Osteocyte (in vitro differentiated cells): ENCODE results near the gene PTPRJ. TPM values are rescaled to one million over a fixed set of nuclear protein-coding genes. Genes with fewer than 3 reads are reported as not detected.

Experiments
- DNase-seq: peaks from one replicate; pipeline ENCODE4 v3.0.0; 2021; ENCODE audit warnings: mixed read lengths; ENCODE audit not compliant: unreplicated experiment; ENCODE audit errors: extremely low spot score
- H3K27ac Mint-ChIP-seq: one replicate; pipeline ENCODE4 v1.8.0; 2021; ENCODE audit warnings: mild to moderate bottlenecking, mixed read lengths; ENCODE audit not compliant: unreplicated experiment
- H3K27me3 Mint-ChIP-seq: one replicate; pipeline ENCODE4 v1.8.0; 2021; ENCODE audit warnings: mixed read lengths; ENCODE audit not compliant: unreplicated experiment
- H3K36me3 Mint-ChIP-seq: one replicate; pipeline ENCODE4 v1.8.0; 2021; ENCODE audit warnings: mixed read lengths; ENCODE audit not compliant: unreplicated experiment
- H3K4me1 Mint-ChIP-seq: one replicate; pipeline ENCODE4 v1.8.0; 2021; ENCODE audit warnings: mixed read lengths; ENCODE audit not compliant: unreplicated experiment
- H3K4me3 Mint-ChIP-seq: one replicate; pipeline ENCODE4 v1.8.0; 2021; ENCODE audit warnings: mild to moderate bottlenecking, moderate library complexity, mixed read lengths; ENCODE audit not compliant: unreplicated experiment
- H3K9me3 Mint-ChIP-seq: one replicate; pipeline ENCODE4 v1.8.0; 2021; ENCODE audit warnings: mixed read lengths; ENCODE audit not compliant: unreplicated experiment
- CTCF ChIP-seq: fragments of 200-600 bp; sonication (generic); IDR thresholded peaks from 2 replicates; pipeline ENCODE4 v1.5.0; 2021; ENCODE audit warnings: antibody characterized with exemption, mild to moderate bottlenecking, moderate library complexity
- total RNA-seq: library from RNA; stranded (reverse); gene quantifications from 2 replicates; pipeline ENCODE4 v1.2.1, GENCODE V29; 2021

Gene PTPRJ
- total RNA-seq, 1 donor from 2014 or later, result 16.6 TPM

DNA sequence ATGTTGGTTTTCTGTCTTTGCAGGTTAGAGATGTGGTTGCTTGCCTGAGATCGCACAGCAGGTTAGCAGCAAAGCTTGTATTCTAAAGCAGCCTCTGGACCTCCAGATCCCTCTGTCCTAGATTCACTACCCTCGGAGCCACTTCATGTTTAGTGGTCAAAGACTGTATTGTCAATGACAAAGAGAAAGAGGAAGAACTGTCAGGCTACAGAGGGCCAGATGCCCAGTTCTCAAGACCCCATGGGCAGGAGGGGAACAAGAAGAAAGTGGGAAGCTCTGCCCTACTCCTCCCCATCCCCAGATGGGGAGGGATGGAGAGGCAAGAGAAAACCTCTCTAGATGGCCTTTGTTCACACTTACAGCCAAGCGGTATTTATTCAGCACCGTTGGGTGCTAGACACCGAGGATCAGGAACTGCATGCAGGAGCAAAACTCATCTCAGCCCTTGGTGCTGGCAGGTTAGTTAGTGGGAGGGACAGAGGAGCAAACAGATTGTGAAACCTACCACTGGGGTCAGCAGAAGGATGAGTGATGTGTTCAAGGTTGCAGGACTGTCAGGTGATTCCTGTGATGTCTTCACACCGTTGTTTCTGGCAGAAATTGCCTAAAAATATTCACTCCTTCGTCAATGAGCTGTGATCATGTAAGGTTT lies 38.3 kb upstream of the PTPRJ start:
- H3K36me3 Mint-ChIP-seq, result no peaks in the 10 kb centered on the region
- no peak for TF ChIP-seq CTCF
- no peaks in the 10 kb centered on the region for H3K27me3 Mint-ChIP-seq

GRCh38 chr11:47943721-47944586 lies 36.4 kb upstream of the PTPRJ start:
- no peak overlapping the region for H3K27ac Mint-ChIP-seq
- no peak for TF ChIP-seq CTCF
- DNase-seq, result no peak
- peaks cover 31% of the 10 kb centered on the region for H3K4me1 Mint-ChIP-seq
- no peaks in the 10 kb centered on the region for H3K27me3 Mint-ChIP-seq
- no peak overlapping the region for H3K4me3 Mint-ChIP-seq
- H3K9me3 Mint-ChIP-seq, result no peaks in the 10 kb centered on the region
- H3K36me3 Mint-ChIP-seq, result no peaks in the 10 kb centered on the region

More for the DNA sequence above, 38.3 kb upstream of the PTPRJ start:
- peaks cover 39% of the 10 kb centered on the region for H3K4me1 Mint-ChIP-seq
- H3K9me3 Mint-ChIP-seq, result no peaks in the 10 kb centered on the region
- H3K27ac Mint-ChIP-seq, result no peak overlapping the region
- H3K4me3 Mint-ChIP-seq, result no peak overlapping the region
- DNase-seq, result no peak

GRCh38 chr11:47944632-47945031 lies 35.7 kb upstream of the PTPRJ start:
- Mint-ChIP-seq H3K9me3 (no peaks in the 10 kb centered on the region), H3K36me3 (no peaks in the 10 kb centered on the region), H3K27me3 (no peaks in the 10 kb centered on the region), H3K4me1 (peaks cover 25% of the 10 kb centered on the region), H3K4me3 (no peak overlapping the region), H3K27ac (no peak overlapping the region)
- no peak for TF ChIP-seq CTCF
- DNase-seq, result no peak

DNA sequence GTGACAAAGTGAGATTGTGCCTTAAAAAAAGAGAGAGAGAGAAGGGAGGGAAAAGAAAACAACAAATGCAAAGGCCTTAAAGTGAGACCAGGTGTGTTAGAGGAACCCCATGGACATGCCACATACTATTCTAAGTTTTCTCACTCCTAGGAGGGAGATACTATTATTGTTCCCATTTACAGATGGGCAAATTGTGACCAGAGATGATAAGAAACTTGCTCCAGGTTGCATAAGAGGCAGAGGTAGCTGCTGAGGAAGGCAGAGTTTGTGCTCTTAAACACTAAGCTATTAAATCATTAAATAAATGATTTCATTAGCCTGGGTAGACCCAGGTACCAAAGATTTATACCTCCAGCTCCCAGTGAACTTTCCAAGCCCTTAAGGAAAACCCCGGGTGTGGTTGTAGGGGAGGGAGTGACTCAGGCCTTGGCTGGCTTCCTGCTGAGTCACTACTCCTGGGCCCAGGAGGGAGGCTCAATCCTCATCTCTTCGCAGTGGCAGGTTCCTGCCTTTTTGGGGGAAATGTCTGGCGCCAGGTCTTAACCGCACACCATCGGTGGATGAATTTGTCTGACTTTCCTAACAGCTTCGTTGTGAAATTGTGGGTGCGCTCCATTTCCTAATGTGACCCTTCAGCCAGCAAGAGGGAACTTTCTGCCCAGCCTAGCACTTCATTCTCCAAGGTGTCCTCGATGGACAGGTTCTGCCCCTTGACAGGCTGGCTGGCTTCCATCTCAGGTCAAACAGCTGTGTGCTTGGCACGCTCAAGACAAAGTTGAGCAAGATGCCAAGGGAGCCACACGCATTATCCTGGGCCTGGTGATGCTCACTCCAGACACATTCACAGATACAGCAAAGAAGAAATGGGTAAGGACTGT lies 33.4 kb upstream of the PTPRJ start:
- H3K4me1 Mint-ChIP-seq, result peaks cover 27% of the 10 kb centered on the region
- peak overlapping the region; percentile 62 for H3K27ac Mint-ChIP-seq
- no peak for DNase-seq
- H3K4me3 Mint-ChIP-seq, result no peak overlapping the region
- H3K9me3 Mint-ChIP-seq, result no peaks in the 10 kb centered on the region
- H3K36me3 Mint-ChIP-seq, result no peaks in the 10 kb centered on the region
- H3K27me3 Mint-ChIP-seq, result no peaks in the 10 kb centered on the region
- TF ChIP-seq CTCF, result no peak
